Neuronal stem cell (in vitro differentiated cells): ENCODE data around the gene COPB1.

Experiments used
- DNase-seq: peaks from one replicate; pipeline ENCODE4 v3.0.0-alpha.2; 2013; ENCODE audit warnings: low spot score
- H2AFZ ChIP-seq: one replicate; pipeline ENCODE4 v1.6.1; 2013; ENCODE audit warnings: mild to moderate bottlenecking, low read length, inconsistent platforms
- H2AK5ac ChIP-seq: 2 replicates; pipeline ENCODE4 v1.6.1; 2013; ENCODE audit warnings: low read depth, mild to moderate bottlenecking, inconsistent platforms, low read length, moderate library complexity, mixed read lengths
- H2BK120ac ChIP-seq: 2 replicates; pipeline ENCODE4 v1.6.1; 2013; ENCODE audit warnings: low read depth, mild to moderate bottlenecking, inconsistent platforms, low read length, moderate library complexity, mixed read lengths
- H2BK12ac ChIP-seq: one replicate; pipeline ENCODE4 v1.6.1; 2013; ENCODE audit warnings: low read length, inconsistent platforms
- H2BK15ac ChIP-seq: 2 replicates; pipeline ENCODE4 v1.6.1; 2013; ENCODE audit warnings: mild to moderate bottlenecking, low read length, inconsistent platforms, mixed read lengths
- H2BK5ac ChIP-seq: one replicate; pipeline ENCODE4 v1.6.1; 2013; ENCODE audit warnings: inconsistent platforms, mild to moderate bottlenecking, low read length, moderate library complexity
- H3K14ac ChIP-seq: one replicate; pipeline ENCODE4 v1.6.1; 2013; ENCODE audit warnings: low read length, inconsistent platforms
- H3K18ac ChIP-seq: 2 replicates; pipeline ENCODE4 v1.6.1; 2013; ENCODE audit warnings: low read length, inconsistent platforms
- H3K23ac ChIP-seq: 2 replicates; pipeline ENCODE4 v1.6.1; 2013; ENCODE audit warnings: low read depth, mild to moderate bottlenecking, mixed read lengths, low read length, inconsistent platforms; ENCODE audit not compliant: poor library complexity
- H3K27ac ChIP-seq: replicated peaks from 3 replicates; pipeline ENCODE4 v1.5.1; 2013; ENCODE audit warnings: low read length, inconsistent platforms
- H3K27me3 ChIP-seq, 3 experiments: 2 replicates each; pipeline ENCODE4 v1.6.1; 2013; ENCODE audit warnings: low read length in 3 of 3, mild to moderate bottlenecking in 2 of 3, inconsistent platforms in 1 of 3, low read depth in 1 of 3, mixed read lengths in 1 of 3, moderate library complexity in 1 of 3; ENCODE audit not compliant: control insufficient read depth in 3 of 3, insufficient read depth in 3 of 3
- H3K36me3 ChIP-seq, 2 donors: replicated peaks in 1 of 2; 2 replicates each; pipeline ENCODE4 v1.6.1; 2013; ENCODE audit warnings: low read length in 2 of 2; ENCODE audit not compliant: control insufficient read depth in 2 of 2, insufficient read depth in 2 of 2
- H3K4ac ChIP-seq: 2 replicates; pipeline ENCODE4 v1.6.1; 2013; ENCODE audit warnings: inconsistent platforms, mild to moderate bottlenecking, low read length, moderate library complexity
- H3K4me1 ChIP-seq, 2 donors: 1 replicate in 1 of 2; 2 replicates in 1 of 2; pipeline ENCODE4 v1.6.1; 2013; ENCODE audit warnings: low read length in 2 of 2, low read depth in 1 of 2; ENCODE audit not compliant: control insufficient read depth in 2 of 2, insufficient read depth in 1 of 2
- H3K4me2 ChIP-seq: one replicate; pipeline ENCODE4 v1.6.1; 2013; ENCODE audit warnings: mild to moderate bottlenecking, low read length, inconsistent platforms; ENCODE audit not compliant: insufficient read depth, poor library complexity, severe bottlenecking
- H3K4me3 ChIP-seq, 2 donors: 2 replicates each; pipeline ENCODE4 v1.5.1; 2013; ENCODE audit warnings: low read length in 2 of 2, mild to moderate bottlenecking in 2 of 2, inconsistent platforms in 1 of 2, moderate library complexity in 1 of 2
- H3K79me1 ChIP-seq: one replicate; pipeline ENCODE4 v1.6.1; 2013; ENCODE audit warnings: low read depth, mild to moderate bottlenecking, inconsistent platforms, low read length, moderate library complexity
- H3K9ac ChIP-seq: one replicate; pipeline ENCODE4 v1.6.1; 2013; ENCODE audit warnings: mild to moderate bottlenecking, low read depth, low read length, inconsistent platforms; ENCODE audit not compliant: poor library complexity
- H3K9me3 ChIP-seq, 2 donors: replicated peaks in 1 of 2; 2 replicates each; pipeline versions ENCODE3 to v1.6.1; 2013; ENCODE audit warnings: low read length in 2 of 2, mild to moderate bottlenecking in 2 of 2, inconsistent platforms in 1 of 2, low read depth in 1 of 2, mixed read lengths in 1 of 2, moderate library complexity in 1 of 2; ENCODE audit not compliant: control insufficient read depth in 2 of 2, insufficient read depth in 1 of 2
- H4K8ac ChIP-seq: one replicate; pipeline ENCODE4 v1.6.1; 2013; ENCODE audit warnings: low read depth, mild to moderate bottlenecking, inconsistent platforms, low read length, moderate library complexity
- H4K91ac ChIP-seq: one replicate; pipeline ENCODE4 v1.6.1; 2013; ENCODE audit warnings: low read length, low read depth, mild to moderate bottlenecking, inconsistent platforms; ENCODE audit not compliant: poor library complexity
- WGBS, 2 donors: extraction: QIAGEN DNeasy Blood & Tissue Kit; methylation state at CpG; one replicate each; pipeline ENCODE4 v1.1.7; 2013; ENCODE audit warnings: missing lambda C conversion rate in 2 of 2, mixed read lengths in 1 of 2; ENCODE audit not compliant: insufficient read length in 2 of 2, insufficient replicate concordance in 1 of 2; ENCODE audit errors: extremely low coverage in 2 of 2; 5-methylcytosine and 5-hydroxymethylcytosine counted together

Gene COPB1

GRCh38 chr11:14543260-14543659, 43.6 kb upstream of the COPB1 start:
- Histone ChIP-seq H2BK5ac (no peak overlapping the region), H4K91ac (no peak overlapping the region), H3K4me1 (peaks cover 0 to 6% of the 10 kb centered on the region in 2 donors), H2AK5ac (no peak overlapping the region), H3K27me3 (no peaks in the 10 kb centered on the region), H2BK15ac (no peak overlapping the region), H3K14ac (no peak overlapping the region), H2AFZ (no peak overlapping the region), H3K9ac (no peak overlapping the region), H3K23ac (no peak overlapping the region), H3K4me2 (no peak overlapping the region), H2BK120ac (no peak overlapping the region), H3K9me3 (no peaks in the 10 kb centered on the region), H3K36me3 (no peaks in the 10 kb centered on the region), H3K4me3 (no peak overlapping the region), H3K18ac (no peak overlapping the region), H3K79me1 (no peaks in the 10 kb centered on the region), H2BK12ac (no peak overlapping the region), H4K8ac (no peak overlapping the region), H3K27ac (no peak overlapping the region), H3K4ac (no peak overlapping the region)
- no peak for DNase-seq
- WGBS, 2 donors = no CpG with 5 or more reads among the region's 1 CpG

- H3K79me1 ChIP-seq = no peaks in the 10 kb centered on the region
- H3K14ac ChIP-seq = no peak overlapping the region
- no peak overlapping the region for H3K23ac ChIP-seq
- H2BK15ac ChIP-seq = no peak overlapping the region
- no peak overlapping the region for H2AFZ ChIP-seq
- H3K4me2 ChIP-seq = no peak overlapping the region
- H4K91ac ChIP-seq = no peak overlapping the region
- H3K4me1 ChIP-seq = peaks cover 0 to 6% of the 10 kb centered on the region in 2 donors
- H2BK5ac ChIP-seq = no peak overlapping the region
- H2AK5ac ChIP-seq = no peak overlapping the region
- H4K8ac ChIP-seq = no peak overlapping the region
- no peak overlapping the region for H2BK120ac ChIP-seq
- H3K9me3 ChIP-seq = no peaks in the 10 kb centered on the region
- no peaks in the 10 kb centered on the region for H3K36me3 ChIP-seq
- H3K9ac ChIP-seq = no peak overlapping the region
- H3K4ac ChIP-seq = no peak overlapping the region
- DNase-seq = no peak
- H3K27ac ChIP-seq = no peak overlapping the region
- no peaks in the 10 kb centered on the region for H3K27me3 ChIP-seq
- H3K4me3 ChIP-seq = no peak overlapping the region
- no peak overlapping the region for H3K18ac ChIP-seq
- H2BK12ac ChIP-seq = no peak overlapping the region
Measured at GRCh38 chr11:14542324-14542723, 42.7 kb upstream of the COPB1 start.

GRCh38 chr11:14541192-14541947, 41.8 kb upstream of the COPB1 start:
- no peak overlapping the region for H2BK12ac ChIP-seq
- no peak overlapping the region for H3K23ac ChIP-seq
- no peak overlapping the region for H2AFZ ChIP-seq
- H4K91ac ChIP-seq = no peak overlapping the region
- H3K4ac ChIP-seq = no peak overlapping the region
- no peaks in the 10 kb centered on the region for H3K36me3 ChIP-seq
- WGBS, 2 donors = no CpG with 5 or more reads among the region's 6 CpGs
- H3K4me1 ChIP-seq = peaks cover 0 to 6% of the 10 kb centered on the region in 2 donors
- H3K9me3 ChIP-seq = no peaks in the 10 kb centered on the region
- H3K4me3 ChIP-seq = no peak overlapping the region
- no peak overlapping the region for H2BK5ac ChIP-seq
- H3K79me1 ChIP-seq = no peaks in the 10 kb centered on the region
- no peak overlapping the region for H2BK120ac ChIP-seq
- H4K8ac ChIP-seq = no peak overlapping the region
- no peak overlapping the region for H3K14ac ChIP-seq
- no peaks in the 10 kb centered on the region for H3K27me3 ChIP-seq
- H2AK5ac ChIP-seq = no peak overlapping the region
- no peak overlapping the region for H3K18ac ChIP-seq
- H3K27ac ChIP-seq = no peak overlapping the region
- H2BK15ac ChIP-seq = no peak overlapping the region
- no peak for DNase-seq
- no peak overlapping the region for H3K4me2 ChIP-seq
- no peak overlapping the region for H3K9ac ChIP-seq

- Histone ChIP-seq H3K4me3 (no peak overlapping the region), H2AK5ac (no peak overlapping the region), H2BK15ac (no peak overlapping the region), H3K36me3 (no peaks in the 10 kb centered on the region), H3K23ac (no peak overlapping the region), H3K4me1 (peaks cover 0 to 6% of the 10 kb centered on the region in 2 donors), H2AFZ (no peak overlapping the region), H3K4me2 (no peak overlapping the region), H4K91ac (no peak overlapping the region), H2BK5ac (no peak overlapping the region), H4K8ac (no peak overlapping the region), H3K27ac (no peak overlapping the region), H3K18ac (no peak overlapping the region), H2BK120ac (no peak overlapping the region), H3K4ac (no peak overlapping the region), H2BK12ac (no peak overlapping the region), H3K27me3 (no peaks in the 10 kb centered on the region), H3K79me1 (no peaks in the 10 kb centered on the region), H3K9ac (no peak overlapping the region), H3K9me3 (no peaks in the 10 kb centered on the region), H3K14ac (no peak overlapping the region)
- WGBS, 2 donors = no CpG with 5 or more reads among the region's 4 CpGs
- DNase-seq = no peak
Measured at GRCh38 chr11:14539982-14540421, 40.4 kb upstream of the COPB1 start.
